ENCODE results near the gene CNTN5. TPM values are rescaled to one million over a fixed set of nuclear protein-coding genes. Genes with fewer than 3 reads are reported as not detected.

Gene CNTN5
- total RNA-seq, 1 donor from 2014 or later, result 0.24 TPM

DNA sequence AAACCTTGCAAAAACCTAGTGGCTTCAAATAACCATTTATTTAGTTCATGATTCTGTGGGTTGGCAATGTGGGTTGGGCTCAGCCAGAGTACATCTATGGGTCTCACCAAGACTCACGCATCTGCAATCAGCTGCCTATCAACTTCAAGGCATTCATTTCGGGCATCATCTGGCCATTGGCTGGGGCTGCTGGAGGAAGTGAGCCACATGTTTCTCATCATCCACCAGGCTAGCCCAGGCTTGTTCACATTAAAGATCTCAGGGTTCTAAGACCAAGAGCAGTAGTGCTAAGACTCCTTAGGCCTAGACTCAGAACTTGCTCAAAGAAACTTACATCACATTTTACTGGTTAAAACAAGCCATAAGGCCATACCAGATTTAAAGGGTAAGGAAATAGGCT, 1187.5 kb downstream of the CNTN5 start:
- TF ChIP-seq, protein P1, sequence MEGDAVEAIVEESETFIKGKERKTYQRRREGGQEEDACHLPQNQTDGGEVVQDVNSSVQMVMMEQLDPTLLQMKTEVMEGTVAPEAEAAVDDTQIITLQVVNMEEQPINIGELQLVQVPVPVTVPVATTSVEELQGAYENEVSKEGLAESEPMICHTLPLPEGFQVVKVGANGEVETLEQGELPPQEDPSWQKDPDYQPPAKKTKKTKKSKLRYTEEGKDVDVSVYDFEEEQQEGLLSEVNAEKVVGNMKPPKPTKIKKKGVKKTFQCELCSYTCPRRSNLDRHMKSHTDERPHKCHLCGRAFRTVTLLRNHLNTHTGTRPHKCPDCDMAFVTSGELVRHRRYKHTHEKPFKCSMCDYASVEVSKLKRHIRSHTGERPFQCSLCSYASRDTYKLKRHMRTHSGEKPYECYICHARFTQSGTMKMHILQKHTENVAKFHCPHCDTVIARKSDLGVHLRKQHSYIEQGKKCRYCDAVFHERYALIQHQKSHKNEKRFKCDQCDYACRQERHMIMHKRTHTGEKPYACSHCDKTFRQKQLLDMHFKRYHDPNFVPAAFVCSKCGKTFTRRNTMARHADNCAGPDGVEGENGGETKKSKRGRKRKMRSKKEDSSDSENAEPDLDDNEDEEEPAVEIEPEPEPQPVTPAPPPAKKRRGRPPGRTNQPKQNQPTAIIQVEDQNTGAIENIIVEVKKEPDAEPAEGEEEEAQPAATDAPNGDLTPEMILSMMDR (IDR thresholded peaks at IDR 0.05), result no peak
- ATAC-seq (no peak), DNase-seq (no peak)
- Histone ChIP-seq H3K4me1 (no peaks in the 10 kb centered on the region), H3K9me3 (no peaks in the 10 kb centered on the region), H3K27me3 (ENCODE audit: low read depth) (no peaks in the 10 kb centered on the region), H3K4me3 (no peak overlapping the region), H3K36me3 (no peaks in the 10 kb centered on the region), H3K27ac (no peak overlapping the region)
- intact Hi-C loops (cut with DNase I), result no loop called here

DNA sequence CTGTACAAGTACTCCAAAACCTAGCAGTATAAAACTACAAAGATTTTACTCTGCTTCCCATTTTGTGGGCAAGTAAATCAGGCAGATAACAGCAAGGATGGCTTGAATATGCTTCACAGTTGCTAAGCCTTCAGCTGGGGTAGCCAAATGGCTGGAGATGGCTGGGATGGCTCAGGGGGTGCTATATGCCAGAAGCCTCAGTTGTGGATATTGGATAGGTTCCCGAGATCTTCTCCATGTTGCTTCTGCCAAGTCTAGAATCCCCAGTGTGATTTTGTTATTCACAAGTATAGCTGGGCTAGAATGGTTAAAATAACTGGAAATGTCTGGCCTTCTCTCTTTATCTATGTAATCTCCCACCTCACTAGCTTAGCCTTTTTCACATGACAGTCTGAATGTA, 1194.0 kb downstream of the CNTN5 start:
- no peak overlapping the region for H3K4me3 ChIP-seq
- no peak for ATAC-seq
- H3K27me3 ChIP-seq (ENCODE audit: low read depth), result no peaks in the 10 kb centered on the region
- H3K36me3 ChIP-seq, result no peaks in the 10 kb centered on the region
- intact Hi-C loops (cut with DNase I), result no loop called here
- H3K27ac ChIP-seq, result no peak overlapping the region
- no peaks in the 10 kb centered on the region for H3K9me3 ChIP-seq
- TF ChIP-seq, protein P1 (IDR thresholded peaks at IDR 0.05), result no peak
- DNase-seq, result no peak
- no peaks in the 10 kb centered on the region for H3K4me1 ChIP-seq

DNA sequence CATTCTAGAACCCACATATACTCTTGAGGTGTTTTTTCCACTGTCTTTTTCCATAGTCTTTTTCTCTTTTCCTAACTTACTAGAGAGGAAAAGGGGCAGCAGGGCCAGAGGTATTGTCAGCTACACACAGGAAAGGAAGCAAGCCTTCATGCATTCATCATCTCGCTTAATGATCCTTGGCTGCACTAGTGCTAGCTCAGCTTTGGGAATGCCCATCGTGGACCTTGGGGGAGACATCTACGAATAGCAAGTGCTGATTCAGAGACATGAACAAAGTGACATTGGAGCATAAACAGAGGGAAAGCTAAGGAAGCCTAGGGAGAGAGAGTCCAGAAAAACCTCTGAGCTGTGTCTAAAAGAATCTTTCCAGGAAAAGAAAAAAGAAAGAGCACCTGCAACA, 1200.1 kb downstream of the CNTN5 start:
- intact Hi-C loops (cut with DNase I), result no loop called here
- ATAC-seq (no peak), DNase-seq (no peak)
- TF ChIP-seq, protein P1 (IDR thresholded peaks at IDR 0.05), result no peak
- H3K9me3 ChIP-seq, result no peaks in the 10 kb centered on the region
- H3K4me1 ChIP-seq, result no peaks in the 10 kb centered on the region
- no peak overlapping the region for H3K27ac ChIP-seq
- H3K36me3 ChIP-seq, result no peaks in the 10 kb centered on the region
- no peak overlapping the region for H3K4me3 ChIP-seq
- H3K27me3 ChIP-seq (ENCODE audit: low read depth), result no peaks in the 10 kb centered on the region

DNA sequence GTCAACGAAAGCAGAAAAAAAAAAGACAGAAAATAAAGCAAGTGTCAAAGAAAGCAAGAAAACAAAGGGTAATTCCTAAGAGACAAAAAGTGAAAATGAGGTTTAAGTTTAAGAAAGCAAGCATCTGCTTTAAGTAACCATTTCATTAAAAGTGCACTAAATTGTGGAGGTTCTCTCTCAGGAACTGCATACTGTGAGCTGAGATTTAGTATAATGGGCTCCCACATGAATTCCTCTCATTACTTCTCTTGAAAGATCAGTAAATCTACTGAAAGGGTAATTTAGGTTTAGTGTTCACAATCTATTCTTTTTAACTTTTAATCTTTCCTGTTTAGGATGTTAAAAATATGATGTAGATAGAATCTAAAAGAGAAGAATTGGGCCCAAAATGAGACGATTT, 1201.0 kb downstream of the CNTN5 start:
- intact Hi-C loops (cut with DNase I), result no loop called here
- Histone ChIP-seq H3K4me3 (no peak overlapping the region), H3K27ac (no peak overlapping the region), H3K36me3 (no peaks in the 10 kb centered on the region), H3K27me3 (ENCODE audit: low read depth) (no peaks in the 10 kb centered on the region), H3K9me3 (no peaks in the 10 kb centered on the region), H3K4me1 (no peaks in the 10 kb centered on the region)
- ATAC-seq (no peak), DNase-seq (no peak)
- TF ChIP-seq, protein P1 (IDR thresholded peaks at IDR 0.05), result no peak

DNA sequence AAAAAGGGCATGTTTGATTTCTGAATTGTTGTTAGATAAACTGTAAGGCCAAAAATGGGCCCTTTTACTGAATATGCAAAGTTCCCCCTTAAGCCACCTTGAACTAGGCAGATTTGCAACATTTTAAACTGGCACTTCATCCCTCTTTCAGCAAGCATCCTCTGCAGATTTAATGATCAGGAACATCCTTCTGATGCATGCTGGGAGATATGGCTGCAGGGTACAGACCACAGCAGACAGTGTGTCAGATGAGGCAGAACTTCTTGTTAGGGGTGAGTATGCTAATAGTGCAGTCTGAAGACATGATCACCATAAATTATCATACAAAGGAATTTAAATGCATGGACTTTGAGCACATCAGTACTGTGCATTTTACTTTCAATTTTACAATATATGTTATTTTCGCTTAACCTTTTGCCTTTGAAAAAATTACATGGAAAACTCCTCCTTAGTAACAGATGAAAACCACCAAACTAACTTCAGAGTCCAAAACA, 1203.8 kb downstream of the CNTN5 start:
- no peaks in the 10 kb centered on the region for H3K9me3 ChIP-seq
- H3K36me3 ChIP-seq, result no peaks in the 10 kb centered on the region
- H3K4me3 ChIP-seq, result no peak overlapping the region
- intact Hi-C loops (cut with DNase I), result no loop called here
- no peaks in the 10 kb centered on the region for H3K4me1 ChIP-seq
- no peak overlapping the region for H3K27ac ChIP-seq
- H3K27me3 ChIP-seq (ENCODE audit: low read depth), result no peaks in the 10 kb centered on the region
- TF ChIP-seq, protein P1 (IDR thresholded peaks at IDR 0.05), result no peak
- DNase-seq (no peak), ATAC-seq (no peak)

DNA sequence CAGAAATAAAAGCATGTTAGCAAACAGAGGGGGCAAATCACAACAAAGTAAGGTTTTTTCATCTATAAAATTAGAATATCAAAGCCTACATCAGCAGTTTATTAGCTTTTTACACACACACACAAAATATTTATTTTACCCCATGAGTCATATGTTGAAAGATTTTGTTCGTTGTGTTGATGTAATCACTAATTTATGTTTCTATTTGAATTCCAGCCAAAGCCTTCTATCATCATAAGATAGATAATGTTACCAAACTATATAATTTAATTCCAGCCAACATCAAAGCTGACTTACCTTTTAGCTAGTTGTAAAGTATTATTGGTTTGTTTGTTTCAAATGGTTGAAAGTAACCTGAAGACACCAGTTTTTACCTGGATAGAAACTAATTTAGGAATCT, 1208.3 kb downstream of the CNTN5 start:
- ATAC-seq (no peak), DNase-seq (no peak)
- intact Hi-C loops (cut with DNase I), result no loop called here
- no peaks in the 10 kb centered on the region for H3K4me1 ChIP-seq
- no peaks in the 10 kb centered on the region for H3K36me3 ChIP-seq
- no peaks in the 10 kb centered on the region for H3K9me3 ChIP-seq
- no peaks in the 10 kb centered on the region for H3K27me3 ChIP-seq (ENCODE audit: low read depth)
- no peak overlapping the region for H3K27ac ChIP-seq
- H3K4me3 ChIP-seq, result no peak overlapping the region
- TF ChIP-seq, protein P1 (IDR thresholded peaks at IDR 0.05), result no peak

Data from lower lobe of right lung (tissue), 2 donors.